Measurements from ENCODE around the gene INF2.

- TF ChIP-seq, protein P1, sequence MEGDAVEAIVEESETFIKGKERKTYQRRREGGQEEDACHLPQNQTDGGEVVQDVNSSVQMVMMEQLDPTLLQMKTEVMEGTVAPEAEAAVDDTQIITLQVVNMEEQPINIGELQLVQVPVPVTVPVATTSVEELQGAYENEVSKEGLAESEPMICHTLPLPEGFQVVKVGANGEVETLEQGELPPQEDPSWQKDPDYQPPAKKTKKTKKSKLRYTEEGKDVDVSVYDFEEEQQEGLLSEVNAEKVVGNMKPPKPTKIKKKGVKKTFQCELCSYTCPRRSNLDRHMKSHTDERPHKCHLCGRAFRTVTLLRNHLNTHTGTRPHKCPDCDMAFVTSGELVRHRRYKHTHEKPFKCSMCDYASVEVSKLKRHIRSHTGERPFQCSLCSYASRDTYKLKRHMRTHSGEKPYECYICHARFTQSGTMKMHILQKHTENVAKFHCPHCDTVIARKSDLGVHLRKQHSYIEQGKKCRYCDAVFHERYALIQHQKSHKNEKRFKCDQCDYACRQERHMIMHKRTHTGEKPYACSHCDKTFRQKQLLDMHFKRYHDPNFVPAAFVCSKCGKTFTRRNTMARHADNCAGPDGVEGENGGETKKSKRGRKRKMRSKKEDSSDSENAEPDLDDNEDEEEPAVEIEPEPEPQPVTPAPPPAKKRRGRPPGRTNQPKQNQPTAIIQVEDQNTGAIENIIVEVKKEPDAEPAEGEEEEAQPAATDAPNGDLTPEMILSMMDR (IDR thresholded peaks at IDR 0.05; ENCODE audit: low read depth, low read length, missing input control), result no peak
- no peak for TF ChIP-seq HNF4A (conservative IDR thresholded peaks at IDR 0.05)
- no peak for TF ChIP-seq YY1 (IDR thresholded peaks at IDR 0.05)
- TF ChIP-seq TAF1 (conservative IDR thresholded peaks at IDR 0.05), result no peak
- no peak for TF ChIP-seq REST (IDR thresholded peaks at IDR 0.05)
- TF ChIP-seq MAX (IDR thresholded peaks at IDR 0.05), result no peak
- TF ChIP-seq, protein P2, sequence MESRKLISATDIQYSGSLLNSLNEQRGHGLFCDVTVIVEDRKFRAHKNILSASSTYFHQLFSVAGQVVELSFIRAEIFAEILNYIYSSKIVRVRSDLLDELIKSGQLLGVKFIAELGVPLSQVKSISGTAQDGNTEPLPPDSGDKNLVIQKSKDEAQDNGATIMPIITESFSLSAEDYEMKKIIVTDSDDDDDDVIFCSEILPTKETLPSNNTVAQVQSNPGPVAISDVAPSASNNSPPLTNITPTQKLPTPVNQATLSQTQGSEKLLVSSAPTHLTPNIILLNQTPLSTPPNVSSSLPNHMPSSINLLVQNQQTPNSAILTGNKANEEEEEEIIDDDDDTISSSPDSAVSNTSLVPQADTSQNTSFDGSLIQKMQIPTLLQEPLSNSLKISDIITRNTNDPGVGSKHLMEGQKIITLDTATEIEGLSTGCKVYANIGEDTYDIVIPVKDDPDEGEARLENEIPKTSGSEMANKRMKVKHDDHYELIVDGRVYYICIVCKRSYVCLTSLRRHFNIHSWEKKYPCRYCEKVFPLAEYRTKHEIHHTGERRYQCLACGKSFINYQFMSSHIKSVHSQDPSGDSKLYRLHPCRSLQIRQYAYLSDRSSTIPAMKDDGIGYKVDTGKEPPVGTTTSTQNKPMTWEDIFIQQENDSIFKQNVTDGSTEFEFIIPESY (IDR thresholded peaks at IDR 0.05), result no peak
- TF ChIP-seq NR2F2 (IDR thresholded peaks at IDR 0.05), result no peak
- no peak for TF ChIP-seq GABPA (IDR thresholded peaks at IDR 0.05 in 1 of 2, conservative IDR thresholded peaks at IDR 0.05 in 1 of 2)
Measured at GRCh38 chr14:104703269-104703668, 13.9 kb downstream of the INF2 start.
